Measurements from ENCODE around the gene C1orf174.

GRCh38 chr1:3924825-3925220 lies 24.8 kb upstream of the C1orf174 start:
- no peak for TF ChIP-seq ZFP62 (CRISPR knock-in tag; IDR thresholded peaks at IDR 0.05)
- no peak for TF ChIP-seq ZNF275 (CRISPR knock-in tag; IDR thresholded peaks at IDR 0.05; ENCODE audit: borderline replicate concordance)
- no peak for TF ChIP-seq TAF15 (IDR thresholded peaks at IDR 0.05; ENCODE audit: low read depth, low read length, poor library complexity, severe bottlenecking)
- TF ChIP-seq ARNT2 (CRISPR knock-in tag; IDR thresholded peaks at IDR 0.05; ENCODE audit: low read depth): no peak
- TF ChIP-seq, protein P1, sequence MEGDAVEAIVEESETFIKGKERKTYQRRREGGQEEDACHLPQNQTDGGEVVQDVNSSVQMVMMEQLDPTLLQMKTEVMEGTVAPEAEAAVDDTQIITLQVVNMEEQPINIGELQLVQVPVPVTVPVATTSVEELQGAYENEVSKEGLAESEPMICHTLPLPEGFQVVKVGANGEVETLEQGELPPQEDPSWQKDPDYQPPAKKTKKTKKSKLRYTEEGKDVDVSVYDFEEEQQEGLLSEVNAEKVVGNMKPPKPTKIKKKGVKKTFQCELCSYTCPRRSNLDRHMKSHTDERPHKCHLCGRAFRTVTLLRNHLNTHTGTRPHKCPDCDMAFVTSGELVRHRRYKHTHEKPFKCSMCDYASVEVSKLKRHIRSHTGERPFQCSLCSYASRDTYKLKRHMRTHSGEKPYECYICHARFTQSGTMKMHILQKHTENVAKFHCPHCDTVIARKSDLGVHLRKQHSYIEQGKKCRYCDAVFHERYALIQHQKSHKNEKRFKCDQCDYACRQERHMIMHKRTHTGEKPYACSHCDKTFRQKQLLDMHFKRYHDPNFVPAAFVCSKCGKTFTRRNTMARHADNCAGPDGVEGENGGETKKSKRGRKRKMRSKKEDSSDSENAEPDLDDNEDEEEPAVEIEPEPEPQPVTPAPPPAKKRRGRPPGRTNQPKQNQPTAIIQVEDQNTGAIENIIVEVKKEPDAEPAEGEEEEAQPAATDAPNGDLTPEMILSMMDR (CRISPR knock-in tag; IDR thresholded peaks at IDR 0.05): no peak
- TF ChIP-seq JUN (CRISPR knock-in tag; IDR thresholded peaks at IDR 0.05): no peak
- no peak for TF ChIP-seq NR2C2 (CRISPR knock-in tag; IDR thresholded peaks at IDR 0.05; ENCODE audit: borderline replicate concordance)
- TF ChIP-seq, protein P2, sequence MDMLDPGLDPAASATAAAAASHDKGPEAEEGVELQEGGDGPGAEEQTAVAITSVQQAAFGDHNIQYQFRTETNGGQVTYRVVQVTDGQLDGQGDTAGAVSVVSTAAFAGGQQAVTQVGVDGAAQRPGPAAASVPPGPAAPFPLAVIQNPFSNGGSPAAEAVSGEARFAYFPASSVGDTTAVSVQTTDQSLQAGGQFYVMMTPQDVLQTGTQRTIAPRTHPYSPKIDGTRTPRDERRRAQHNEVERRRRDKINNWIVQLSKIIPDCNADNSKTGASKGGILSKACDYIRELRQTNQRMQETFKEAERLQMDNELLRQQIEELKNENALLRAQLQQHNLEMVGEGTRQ (IDR thresholded peaks at IDR 0.05; ENCODE audit: low read depth, low read length): no peak
- TF ChIP-seq, protein P2 (CRISPR knock-in tag; IDR thresholded peaks at IDR 0.05; ENCODE audit: borderline replicate concordance): no peak
- no peak for TF ChIP-seq AHDC1 (CRISPR knock-in tag; IDR thresholded peaks at IDR 0.05; ENCODE audit: borderline replicate concordance)
- TF ChIP-seq NR0B2 (CRISPR knock-in tag; IDR thresholded peaks at IDR 0.05): no peak
- no peak for TF ChIP-seq TOPORS (CRISPR knock-in tag; IDR thresholded peaks at IDR 0.05)
- TF ChIP-seq ZNF75D (CRISPR knock-in tag; IDR thresholded peaks at IDR 0.05; ENCODE audit: borderline replicate concordance): no peak
